Keratinocyte (primary cell): ENCODE data around the gene CCDC85C.

ENCODE experiments used
- CTCF ChIP-seq, 3 experiments: IDR thresholded peaks in 1 of 3; conservative IDR thresholded peaks in 1 of 3; optimal IDR thresholded peaks in 1 of 3; 2 replicates in 2 of 3; 3 replicates in 1 of 3; pipeline versions ENCODE3 to v1.5.1; 2011; ENCODE audit warnings: low read length in 3 of 3, mild to moderate bottlenecking in 3 of 3, moderate library complexity in 2 of 3, control low read depth in 1 of 3, inconsistent platforms in 1 of 3; ENCODE audit not compliant: insufficient read depth in 2 of 3; ENCODE audit errors: extremely low read depth in 1 of 3
- EZH2 ChIP-seq: IDR thresholded peaks from one replicate; pipeline ENCODE4 v1.6.1; 2012; ENCODE audit warnings: inconsistent platforms, mild to moderate bottlenecking, low read length, moderate library complexity

- TF ChIP-seq EZH2: no peak
- TF ChIP-seq CTCF (optimal IDR thresholded peaks at IDR 0.05 in 1 of 3, IDR thresholded peaks at IDR 0.05 in 1 of 3, conservative IDR thresholded peaks at IDR 0.05 in 1 of 3; ENCODE audit: extremely low read depth in 1 of 3, insufficient read depth in 2 of 3, low read length in 3 of 3): peak in 1 of 3 experiments; percentile 16
These were observed 143.2 kb downstream of the CCDC85C start for GRCh38 chr14:99460793-99461192.
